SU-DHL-6 (cell line): ENCODE results near the gene EFNA1.

ENCODE experiments used
- EZH2phosphoT487 ChIP-seq: fragments of 200-600 bp; sonication (generic), shearing (Covaris generic); conservative IDR thresholded peaks from 2 replicates; pipeline ENCODE4 v1.6.1; 2018; ENCODE audit warnings: mild to moderate bottlenecking, antibody characterized with exemption, low read length, moderate library complexity, mixed read lengths
- TF ChIP-seq, protein P1 (sequence below): fragments of 200-600 bp; sonication (generic); IDR thresholded peaks from one replicate; pipeline ENCODE4 v1.5.1; 2017; ENCODE audit warnings: antibody characterized with exemption, mild to moderate bottlenecking, low read length, moderate library complexity; ENCODE audit not compliant: insufficient read depth, poor library complexity, severe bottlenecking

DNA sequence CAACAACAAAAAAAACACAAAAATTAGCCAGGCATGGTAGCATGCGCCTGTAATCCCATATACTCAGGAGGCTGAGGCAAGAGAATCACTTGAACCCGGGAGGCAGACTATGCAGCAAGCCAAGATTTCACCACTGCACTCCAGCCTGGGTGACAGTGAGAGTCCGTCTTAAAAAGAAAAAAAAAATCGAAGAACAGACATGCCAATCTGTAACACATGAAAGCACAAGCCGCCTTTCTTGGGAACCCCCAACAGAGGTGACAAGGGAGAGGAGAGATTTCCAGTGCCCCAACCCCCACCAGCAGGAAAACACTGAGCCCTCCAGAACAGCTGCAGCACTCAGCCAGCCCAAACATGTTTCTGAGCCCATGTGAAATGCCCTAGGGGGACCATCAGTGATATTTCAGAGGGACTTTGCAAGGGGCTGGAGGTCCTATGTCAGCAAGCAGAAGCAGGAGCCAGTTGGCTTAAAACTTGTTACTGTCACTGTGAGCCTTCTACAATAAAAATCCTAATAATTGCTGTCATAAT, 14.2 kb upstream of the EFNA1 start:
- TF ChIP-seq, protein P1, sequence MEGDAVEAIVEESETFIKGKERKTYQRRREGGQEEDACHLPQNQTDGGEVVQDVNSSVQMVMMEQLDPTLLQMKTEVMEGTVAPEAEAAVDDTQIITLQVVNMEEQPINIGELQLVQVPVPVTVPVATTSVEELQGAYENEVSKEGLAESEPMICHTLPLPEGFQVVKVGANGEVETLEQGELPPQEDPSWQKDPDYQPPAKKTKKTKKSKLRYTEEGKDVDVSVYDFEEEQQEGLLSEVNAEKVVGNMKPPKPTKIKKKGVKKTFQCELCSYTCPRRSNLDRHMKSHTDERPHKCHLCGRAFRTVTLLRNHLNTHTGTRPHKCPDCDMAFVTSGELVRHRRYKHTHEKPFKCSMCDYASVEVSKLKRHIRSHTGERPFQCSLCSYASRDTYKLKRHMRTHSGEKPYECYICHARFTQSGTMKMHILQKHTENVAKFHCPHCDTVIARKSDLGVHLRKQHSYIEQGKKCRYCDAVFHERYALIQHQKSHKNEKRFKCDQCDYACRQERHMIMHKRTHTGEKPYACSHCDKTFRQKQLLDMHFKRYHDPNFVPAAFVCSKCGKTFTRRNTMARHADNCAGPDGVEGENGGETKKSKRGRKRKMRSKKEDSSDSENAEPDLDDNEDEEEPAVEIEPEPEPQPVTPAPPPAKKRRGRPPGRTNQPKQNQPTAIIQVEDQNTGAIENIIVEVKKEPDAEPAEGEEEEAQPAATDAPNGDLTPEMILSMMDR: no peak
- no peak for TF ChIP-seq EZH2phosphoT487
